Measurements from ENCODE around the gene PSG5. TPM values are rescaled to one million over a fixed set of nuclear protein-coding genes. Genes with fewer than 3 reads are reported as not detected.
"Not testable (repeated sequence)": the region's sequence is repeated elsewhere in the genome, so short reads cannot be mapped to it uniquely, and the experiment has no call there.

PSG5 gene
- total RNA-seq, 1 experiment from 2014 or later, result not detected

DNA sequence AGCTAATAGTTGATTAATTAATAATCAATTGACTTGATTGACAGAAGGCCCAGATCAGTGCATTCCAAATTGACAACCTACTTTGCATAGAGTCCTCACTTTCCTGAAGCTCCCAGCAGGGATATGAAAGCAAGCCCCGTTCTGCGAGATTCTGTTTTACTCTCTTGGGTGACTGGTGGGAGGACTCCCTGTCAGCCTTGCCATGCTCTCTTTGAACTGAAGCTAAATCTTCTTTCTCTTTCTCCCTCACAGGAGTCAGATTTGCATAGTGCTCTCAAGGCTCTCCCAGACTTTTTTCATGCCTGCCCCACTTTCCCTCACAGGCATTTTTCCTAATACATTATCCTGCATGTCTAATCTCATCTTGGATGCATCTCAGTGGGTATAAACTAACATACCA, 29.5 kb upstream of the PSG5 start:
- not testable (repeated sequence) for H3K36me3 Mint-ChIP-seq (ENCODE audit: insufficient read depth in 1 of 3, low read depth in 3 of 3); H2BK20ac ChIP-seq (ENCODE audit: low read depth, low read length, poor library complexity, severe bottlenecking)

More for the DNA sequence above, 29.5 kb upstream of the PSG5 start:
- H3K27me3 Mint-ChIP-seq (ENCODE audit: low read depth); H2AK5ac ChIP-seq (ENCODE audit: insufficient read length, low read length); DNase-seq; H3K27ac ChIP-seq (ENCODE audit: insufficient read length, low read depth, low read length); H3T11ph ChIP-seq (ENCODE audit: low read length); H3K23me2 ChIP-seq (ENCODE audit: insufficient read length, low read depth, low read length, poor library complexity, severe bottlenecking); H3K4me2 ChIP-seq (ENCODE audit: insufficient read depth, insufficient read length, low read length); H3K56ac ChIP-seq (ENCODE audit: insufficient read length, low read depth, low read length); H4K5ac ChIP-seq (ENCODE audit: insufficient read length, low read depth, low read length); H3K23ac ChIP-seq (ENCODE audit: insufficient read length, low read depth, low read length); H4K8ac ChIP-seq (replicated peaks; ENCODE audit: insufficient read length, low read depth, low read length); H3K9me3 ChIP-seq (ENCODE audit: control insufficient read depth, low read depth, low read length); H2BK12ac ChIP-seq (ENCODE audit: insufficient read length, low read depth, low read length); H3K4me3 Mint-ChIP-seq; H4K20me1 ChIP-seq (ENCODE audit: control insufficient read depth, insufficient read depth, insufficient read length); H3K4me1 ChIP-seq (ENCODE audit: insufficient read depth, low read length); H3K79me2 ChIP-seq (ENCODE audit: insufficient read depth, low read length); H2AFZ ChIP-seq (ENCODE audit: low read length); H3K27ac Mint-ChIP-seq; H2BK15ac ChIP-seq (ENCODE audit: low read depth, low read length); H3K4me1 Mint-ChIP-seq; H3K27me3 ChIP-seq (ENCODE audit: insufficient read depth, low read length); H3K4ac ChIP-seq (ENCODE audit: low read depth, low read length); H3K18ac ChIP-seq (ENCODE audit: insufficient read length, low read depth, low read length); H3K79me1 ChIP-seq (ENCODE audit: insufficient read depth, low read depth, low read length, poor library complexity, severe bottlenecking); H4K91ac ChIP-seq (ENCODE audit: insufficient read length, low read depth, low read length); H2BK5ac ChIP-seq (ENCODE audit: insufficient read length, low read length); H3K9ac ChIP-seq (ENCODE audit: extremely low read depth, insufficient read length, low read length); H3K14ac ChIP-seq (ENCODE audit: insufficient read depth, low read length); H2BK120ac ChIP-seq (ENCODE audit: low read depth, low read length, poor library complexity, severe bottlenecking): not testable (repeated sequence)
- H3K9me3 Mint-ChIP-seq, result peaks cover 40 to 53% of the 10 kb centered on the region in 2 experiments
- no CpG with 5 or more reads among the region's 2 CpGs for WGBS (ENCODE audit: extremely low coverage, insufficient read length, low lambda C conversion rate)

All from H9 (cell line).